AG08396 (cell line): Measurements from ENCODE around the gene F2R.

ENCODE experiments used
- DNase-seq: peaks from one replicate; pipeline ENCODE4 v3.0.0; 2012; ENCODE audit warnings: low spot score, mixed read lengths

The F2R gene

DNA sequence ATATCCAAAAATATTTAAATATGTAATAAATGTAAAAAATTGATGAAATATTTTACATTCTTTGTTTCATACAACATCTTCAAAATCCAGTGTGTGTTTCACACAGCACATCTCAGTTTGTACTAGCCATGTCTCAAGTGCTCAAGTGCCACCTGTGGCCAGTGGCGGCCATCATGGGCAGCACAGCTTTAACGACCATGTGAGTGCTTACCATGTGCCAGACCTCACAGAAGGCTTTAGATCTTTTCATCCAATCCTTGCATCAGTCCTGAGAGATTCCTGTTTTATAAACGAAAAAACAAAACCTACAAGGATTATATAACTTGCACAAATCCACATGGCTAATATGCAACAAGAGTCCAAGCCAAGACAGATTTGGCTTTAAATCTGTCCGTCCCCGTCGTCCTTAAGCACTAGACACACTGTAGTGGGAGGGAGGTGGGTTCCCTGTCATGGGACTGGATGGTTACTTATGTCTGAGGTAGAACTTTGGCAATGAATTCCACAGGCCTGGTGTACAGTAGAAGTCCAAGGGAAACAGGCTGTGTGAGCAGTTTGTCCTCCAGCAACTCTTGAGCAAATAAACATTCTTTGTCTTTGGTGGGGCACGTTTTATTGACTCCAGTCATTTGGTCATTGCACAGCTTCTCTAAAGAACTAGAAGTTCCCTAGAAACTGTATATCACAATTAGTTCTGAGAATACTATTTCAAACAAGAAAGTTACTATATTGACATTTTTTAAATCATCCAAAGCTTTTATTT is 25.0 kb upstream of the F2R start:
- DNase-seq, result no peak

DNA sequence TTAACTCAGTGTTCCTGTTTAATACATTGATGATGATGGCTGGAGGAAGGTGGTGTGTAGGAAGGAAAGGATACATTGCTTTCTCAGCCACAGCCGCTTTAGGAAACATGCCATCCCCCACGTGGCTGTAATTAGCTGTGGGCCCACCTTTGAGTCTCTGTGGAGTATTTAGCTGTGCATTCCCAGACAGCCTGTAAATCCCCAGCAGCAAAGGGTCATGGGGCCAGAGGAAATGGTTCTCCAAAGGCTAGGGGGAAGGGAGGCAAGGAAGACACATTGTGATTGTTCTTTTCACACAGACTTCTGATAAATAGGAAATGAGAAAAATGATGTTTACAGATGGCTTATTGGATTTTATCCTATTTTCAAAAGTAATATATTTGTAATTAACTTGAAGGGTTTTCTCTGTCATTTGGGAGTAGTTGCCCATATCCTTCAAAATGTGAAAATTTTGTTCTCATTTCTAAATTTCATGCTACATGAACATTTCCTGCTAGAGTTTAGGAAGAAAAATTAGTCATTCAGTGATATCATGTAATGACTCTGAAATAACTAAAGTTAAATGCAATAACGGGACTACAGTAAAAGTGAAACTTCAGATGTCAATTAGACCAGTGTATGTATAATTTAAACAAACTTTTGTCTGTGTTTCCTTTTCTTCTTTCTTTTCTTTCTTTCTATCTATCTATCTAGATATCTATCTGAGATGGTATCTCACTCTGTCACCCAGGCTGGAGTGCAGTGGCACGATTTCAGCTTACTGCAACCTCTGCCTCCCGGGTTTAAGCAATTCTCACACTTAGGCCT is 24.3 kb upstream of the F2R start:
- no peak for DNase-seq

DNA sequence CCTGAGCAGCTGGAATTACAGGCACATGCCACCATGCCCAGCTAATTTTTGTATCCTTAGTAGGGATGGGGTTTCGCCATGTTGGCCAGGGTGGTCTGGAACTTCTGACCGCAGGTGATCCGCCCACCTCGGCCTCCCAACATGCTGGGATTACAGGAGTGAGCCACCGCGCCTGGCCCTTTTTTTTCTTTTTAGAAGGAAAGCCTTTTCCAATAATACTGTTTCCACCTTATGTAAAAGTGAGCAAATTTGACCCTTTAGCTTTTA is 23.7 kb upstream of the F2R start:
- DNase-seq, result no peak

- no peak for DNase-seq
Observed at GRCh38 chr5:76692651-76693050, 23.3 kb upstream of the F2R start.

- no peak for DNase-seq
Observed at GRCh38 chr5:76693141-76693540, 22.8 kb upstream of the F2R start.

GRCh38 chr5:76694317-76694716 is 21.6 kb upstream of the F2R start:
- no peak for DNase-seq

- DNase-seq, result no peak
Observed at GRCh38 chr5:76695346-76695745, 20.6 kb upstream of the F2R start.

GRCh38 chr5:76696251-76696650 is 19.7 kb upstream of the F2R start:
- DNase-seq, result no peak

GRCh38 chr5:76697670-76698069 is 18.3 kb upstream of the F2R start:
- DNase-seq, result no peak

DNA sequence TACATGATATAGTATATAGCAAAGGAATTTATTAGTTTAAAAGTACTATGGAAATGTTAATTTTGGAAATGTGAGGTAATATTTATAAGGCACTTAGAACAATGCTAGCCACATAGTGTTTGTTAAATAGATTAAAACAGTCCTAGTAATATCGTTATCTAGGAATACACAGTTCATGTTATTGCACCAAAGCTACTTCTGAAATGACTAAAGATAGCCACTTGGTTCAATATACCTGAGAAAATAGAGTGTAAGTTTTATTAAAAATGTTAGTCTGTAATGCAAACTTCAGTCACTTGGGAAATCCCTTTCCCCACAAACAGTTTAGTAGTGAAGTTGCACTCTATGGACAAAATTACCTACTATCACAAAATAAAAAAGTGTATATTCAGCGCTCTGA is 15.4 kb upstream of the F2R start:
- no peak for DNase-seq

- peak; percentile 42 for DNase-seq
Observed at GRCh38 chr5:76701298-76701697, 14.6 kb upstream of the F2R start.

- no peak for DNase-seq
Observed at GRCh38 chr5:76703707-76704106, 12.2 kb upstream of the F2R start.

DNA sequence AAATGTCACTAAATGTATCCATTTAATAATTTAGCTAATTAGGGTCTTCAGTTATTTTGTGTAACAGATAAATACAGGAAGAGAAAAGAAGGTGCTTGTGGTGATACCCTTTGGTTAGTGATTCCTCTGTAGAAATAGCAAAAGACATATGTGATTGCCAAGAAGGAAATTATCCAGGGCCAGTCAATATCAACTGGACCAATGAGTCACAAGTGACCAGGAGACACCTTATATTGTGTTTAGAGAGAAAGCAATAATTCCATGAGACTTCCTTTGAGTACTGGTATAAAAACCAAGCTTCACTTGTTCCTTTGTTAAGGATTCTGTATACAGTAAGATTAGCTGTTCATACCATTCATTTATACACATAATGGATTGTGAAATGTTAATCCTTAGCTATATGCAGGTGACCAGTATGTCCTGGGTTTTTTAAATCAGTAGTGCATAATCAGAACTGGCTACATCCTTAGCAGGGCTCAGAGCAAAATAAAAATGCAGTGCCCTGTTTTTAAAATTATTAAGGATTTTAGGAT is 11.7 kb upstream of the F2R start:
- DNase-seq, result no peak

DNA sequence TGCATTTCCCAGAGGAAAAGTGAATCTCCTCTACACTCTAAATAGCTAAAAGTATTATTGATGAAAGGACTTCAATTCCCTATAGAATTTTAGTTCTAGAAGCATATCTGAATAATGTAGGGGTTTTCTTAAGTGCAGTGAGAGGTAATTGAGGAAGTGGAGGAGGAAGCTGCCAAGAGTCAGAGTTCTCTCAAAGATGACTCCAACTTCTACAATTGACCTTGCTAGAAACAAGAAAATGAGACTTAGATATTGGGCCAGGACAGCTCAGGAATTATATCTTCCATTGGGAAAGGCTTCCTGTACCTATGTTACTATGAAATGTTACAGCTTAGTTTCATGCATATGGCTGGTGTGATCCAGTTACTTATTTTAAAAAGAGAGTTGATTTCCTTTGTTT is 10.4 kb upstream of the F2R start:
- DNase-seq, result no peak

- peak; percentile 48 for DNase-seq
Observed at GRCh38 chr5:76709762-76710161, 6.2 kb upstream of the F2R start.

- DNase-seq, result peak; percentile 40
Observed at GRCh38 chr5:76710991-76711390, 4.9 kb upstream of the F2R start.

GRCh38 chr5:76714751-76715485 is 1.0 kb upstream of the F2R start:
- DNase-seq, result no peak

- no peak for DNase-seq
Observed at GRCh38 chr5:76715486-76715735, 515 bp upstream of the F2R start.

DNA sequence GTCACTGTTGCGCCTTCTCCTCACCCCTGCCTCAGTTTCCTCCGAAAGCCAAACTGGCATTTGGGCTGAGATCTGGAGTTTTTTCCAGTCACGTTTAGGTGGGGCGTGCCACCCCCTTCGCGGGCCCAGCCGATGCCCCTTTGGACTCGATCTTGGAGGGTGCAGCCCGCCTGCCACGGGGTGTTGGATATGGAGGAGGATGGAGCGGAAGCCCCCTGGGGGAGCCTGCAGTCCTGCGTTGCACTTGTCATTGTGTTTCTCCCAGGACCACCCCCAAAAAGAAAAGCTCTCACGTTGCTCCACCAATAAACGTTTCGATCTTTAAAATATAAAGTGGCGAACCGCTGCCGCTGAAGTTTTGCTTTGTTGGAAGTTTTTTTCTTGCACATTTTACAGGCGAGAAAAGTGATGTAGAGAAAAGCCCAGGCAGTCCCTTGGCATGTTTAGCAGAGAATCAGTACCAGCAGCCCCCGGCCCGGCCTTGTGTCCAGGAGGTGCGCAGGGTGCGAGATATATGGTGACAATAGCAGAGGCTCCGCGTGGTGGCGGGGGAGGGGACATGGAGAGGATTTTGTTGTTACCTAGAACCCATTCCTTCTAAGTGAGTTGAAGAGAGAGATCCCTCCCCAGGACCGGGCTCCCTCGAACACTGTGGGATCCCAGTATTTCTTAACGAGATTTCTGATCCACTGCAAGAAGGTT is 681 bp downstream of the F2R start:
- peak; percentile 28 for DNase-seq

- DNase-seq, result no peak
Observed at GRCh38 chr5:76717222-76718083, 1.5 kb downstream of the F2R start.

- DNase-seq, result peak; percentile 32
Observed at GRCh38 chr5:76718381-76718832, 2.5 kb downstream of the F2R start.
